Transverse colon (tissue), 4 donors: Measurements from ENCODE around the gene NOP53. TPM values are rescaled to one million over a fixed set of nuclear protein-coding genes. Genes with fewer than 3 reads are reported as not detected.
A peak's percentile ranks its signal among the peaks of the same experiment; 100 is the strongest.

Experiments
- DNase-seq: peaks from one replicate; pipeline ENCODE4 v3.0.0-alpha.2; 2019
- H3K27ac ChIP-seq, 4 donors: fragments of 200-600 bp; sonication (generic); 2 replicates each; pipeline ENCODE4 v1.5.1; 2016 to 2018; ENCODE audit warnings: inconsistent platforms in 4 of 4
- H3K27me3 ChIP-seq: fragments of 200-600 bp; sonication (generic); 2 replicates; pipeline ENCODE4 v1.5.1; 2017; ENCODE audit warnings: inconsistent platforms
- H3K36me3 ChIP-seq, 4 donors: fragments of 200-600 bp; sonication (generic); 2 replicates each; pipeline ENCODE4 v1.5.1; 2017 to 2019; ENCODE audit warnings: inconsistent platforms in 4 of 4
- H3K4me1 ChIP-seq, 4 donors: fragments of 200-600 bp; sonication (generic); 2 replicates each; pipeline ENCODE4 v1.5.1; 2017 to 2020; ENCODE audit warnings: inconsistent platforms in 4 of 4
- H3K4me3 ChIP-seq, 4 donors: fragments of 200-600 bp; sonication (generic); 1 replicate in 1 of 4; 2 replicates in 3 of 4; pipeline versions ENCODE4 v1.5.1 to v1.6.1; 2017 to 2019; ENCODE audit warnings: inconsistent platforms in 4 of 4
- H3K9me3 ChIP-seq, 2 donors: fragments of 200-600 bp; sonication (generic); 2 replicates each; pipeline ENCODE4 v1.5.1; 2017 to 2019; ENCODE audit warnings: inconsistent platforms in 2 of 2
- CTCF ChIP-seq, 5 experiments: fragments of 200-600 bp in 3 of 5; fragments of 450-650 bp in 2 of 5; sonication (generic) in 3 of 5; IDR thresholded peaks; 1 replicate in 2 of 5; 2 replicates in 3 of 5; pipeline ENCODE4 v1.5.1; 2016 to 2017; ENCODE audit warnings: antibody characterized with exemption in 5 of 5, inconsistent platforms in 3 of 5, mild to moderate bottlenecking in 2 of 5, moderate library complexity in 1 of 5
- EP300 ChIP-seq: sonication (generic); formaldehyde crosslinking; IDR thresholded peaks from one replicate; pipeline ENCODE4 v1.6.1; 2017; ENCODE audit warnings: antibody characterized with exemption, low read depth
- POLR2A ChIP-seq: fragments of 450-650 bp; IDR thresholded peaks from one replicate; pipeline ENCODE4 v1.6.1; 2016; ENCODE audit warnings: antibody characterized with exemption, mild to moderate bottlenecking, moderate library complexity
- POLR2AphosphoS5 ChIP-seq, 3 donors: sonication (generic); formaldehyde crosslinking; IDR thresholded peaks; one replicate each; pipeline ENCODE4 v1.6.1; 2016; ENCODE audit warnings: antibody characterized with exemption in 3 of 3
- WGBS, 2 donors: methylation state at CpG; one replicate each; pipeline ENCODE4 v1.1.5; 2018; ENCODE audit warnings: low coverage in 1 of 2; 5-methylcytosine and 5-hydroxymethylcytosine counted together
- in situ Hi-C, 4 donors: fragments of 200-750 bp; cut with MboI; loops; one replicate each; pipeline versions ENCODE4 v1.15.0 to v1.15.1; 2017; ENCODE audit warnings: low sequenced_read_pairs in 3 of 4, low pct_ligation_motif_present in 1 of 4, low pct_unique_long_range_greater_than_20kb in 1 of 4
- intact Hi-C: fragments of 100-400 bp; cut with DNase I; formaldehyde crosslinking; loops from one replicate; pipeline ENCODE4 v1.15.1; 2023; ENCODE audit warnings: low total_unique reads
- total RNA-seq, 4 donors: library from RNA; depleted of rRNA; stranded (reverse); fragments of >200 nt; gene quantifications; one replicate each; pipeline ENCODE4 v1.1.0, GENCODE V29; 2016

NOP53 gene
- total RNA-seq, 4 donors from 2014 or later = 239 to 490 (median 364) TPM

DNA sequence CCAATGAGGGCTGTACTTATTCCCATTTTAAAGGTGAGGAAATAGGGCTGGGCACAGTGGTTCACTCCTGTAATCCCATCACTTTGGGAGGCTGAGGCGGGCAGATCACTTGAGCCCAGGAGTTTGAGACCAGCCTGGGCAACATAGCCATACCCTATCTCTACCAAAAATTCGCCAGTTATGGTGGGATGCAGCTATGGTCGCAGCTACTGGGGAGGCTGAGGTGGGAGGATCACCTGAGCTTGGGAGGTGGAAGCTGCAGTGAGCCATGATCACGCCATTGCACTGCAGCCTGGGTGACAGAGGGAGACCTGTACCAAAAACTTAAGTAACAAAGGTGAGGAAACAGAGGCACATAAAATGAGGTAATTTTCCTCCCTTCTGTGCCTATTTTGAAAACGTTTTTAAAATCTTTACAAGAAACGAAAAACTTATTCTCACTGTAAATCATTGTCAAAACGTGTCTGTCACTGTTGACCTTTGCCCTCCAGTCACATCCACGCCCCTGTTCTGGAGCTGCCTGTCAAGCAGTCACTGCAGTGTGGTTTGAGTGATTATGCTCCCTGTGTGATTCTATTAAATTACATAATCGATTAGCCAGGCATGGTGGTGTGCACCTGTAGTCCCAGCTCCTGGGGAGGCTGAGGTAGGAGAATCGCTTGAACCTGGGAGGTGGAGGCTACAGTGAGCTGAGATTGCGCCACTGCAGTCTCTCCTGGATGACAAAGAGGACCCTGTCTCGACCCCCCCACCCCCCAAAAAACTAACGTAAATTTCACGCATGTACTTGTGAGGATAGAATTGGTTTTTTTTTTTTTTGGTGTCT, 12.5 kb downstream of the NOP53 start:
- peak; percentile 61 for DNase-seq
- H3K27ac ChIP-seq = peak overlapping the region; percentile 59 to 82 (median 76)
- H3K36me3 ChIP-seq = peaks cover 0 to 33% (median 13%) of the 10 kb centered on the region in 4 donors
- H3K4me3 ChIP-seq = no peak overlapping the region
- peaks cover 0 to 22% (median 12%) of the 10 kb centered on the region in 4 donors for H3K4me1 ChIP-seq
- no peak for TF ChIP-seq POLR2A
- no peak for TF ChIP-seq POLR2AphosphoS5 (IDR thresholded peaks at IDR 0.05)
- no peaks in the 10 kb centered on the region for H3K9me3 ChIP-seq
- intact Hi-C loops (no loop called here), in situ Hi-C loops (no loop called here)
- WGBS, 2 donors = 53 to 69% methylated on average over 7 to 14 of the region's 14 CpGs
- no peaks in the 10 kb centered on the region for H3K27me3 ChIP-seq

DNA sequence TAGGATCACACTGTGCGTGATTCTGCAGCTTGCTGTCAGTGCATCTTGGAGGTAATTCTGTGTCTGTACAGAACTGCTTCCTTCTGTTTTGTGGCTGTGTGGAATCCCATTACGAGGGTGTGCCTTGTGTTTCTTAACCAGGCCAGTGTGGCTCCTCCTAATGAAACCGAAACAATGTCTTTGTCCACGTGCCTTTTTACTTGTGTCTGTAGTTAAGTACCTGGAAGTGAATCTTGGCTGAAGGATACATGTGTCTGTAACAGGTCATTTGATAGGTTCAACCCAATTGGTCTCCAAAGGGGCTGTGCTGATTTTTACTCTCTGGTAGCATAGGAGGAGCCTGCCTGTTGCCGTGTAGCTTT, 13.1 kb downstream of the NOP53 start:
- 77% methylated on average over 5 of the region's 5 CpGs; no CpG with 5 or more reads in 1 of the 2 donors for whole genome bisulfite sequencing, 2 donors
- no peak for TF ChIP-seq POLR2AphosphoS5 (IDR thresholded peaks at IDR 0.05)
- no peak for TF ChIP-seq EP300
- TF ChIP-seq CTCF (IDR thresholded peaks at IDR 0.05) = no peak
- TF ChIP-seq POLR2A = no peak
- Histone ChIP-seq H3K9me3 (no peaks in the 10 kb centered on the region), H3K36me3 (peaks cover 0 to 27% (median 13%) of the 10 kb centered on the region in 4 donors), H3K4me3 (no peak overlapping the region), H3K27ac (peak overlapping the region; percentile 59 to 82 (median 76)), H3K4me1 (peaks cover 0 to 22% (median 12%) of the 10 kb centered on the region in 4 donors), H3K27me3 (no peaks in the 10 kb centered on the region)
- in situ Hi-C loops = no loop called here
- intact Hi-C loops = no loop called here
- DNase-seq = no peak

DNA sequence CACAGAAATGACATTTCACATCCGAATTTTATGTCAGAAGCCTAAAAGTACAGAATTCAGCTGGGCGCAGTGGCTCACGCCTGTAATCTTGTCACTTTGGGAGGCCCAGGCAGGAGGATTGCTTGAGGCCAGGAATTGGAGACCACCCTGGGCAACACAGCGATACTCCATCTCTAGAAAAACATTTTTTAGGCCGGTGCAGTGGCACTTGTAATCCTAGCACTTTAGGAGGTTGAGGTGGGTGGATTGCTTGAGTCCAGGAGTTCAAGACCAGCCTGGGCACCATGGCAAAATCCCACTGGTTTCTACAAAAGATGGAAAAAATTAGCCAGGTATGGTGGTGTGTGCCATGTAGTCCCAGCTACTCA, 15.3 kb downstream of the NOP53 start:
- no peak for DNase-seq
- Histone ChIP-seq H3K9me3 (no peaks in the 10 kb centered on the region), H3K4me3 (no peak overlapping the region), H3K27me3 (no peaks in the 10 kb centered on the region), H3K4me1 (peaks cover 0 to 22% (median 12%) of the 10 kb centered on the region in 4 donors), H3K27ac (no peak overlapping the region), H3K36me3 (peaks cover 0 to 14% (median 6%) of the 10 kb centered on the region in 4 donors)
- in situ Hi-C loops (no loop called here), intact Hi-C loops (loop anchor here (10.0 kb wide), 1 partner anchor 104 kb away; no protein-coding TSS in a partner anchor)
- 71 to 79% methylated on average over 5 of the region's 5 CpGs for WGBS, 2 donors
- TF ChIP-seq POLR2A (no peak), CTCF (IDR thresholded peaks at IDR 0.05) (no peak), EP300 (no peak), POLR2AphosphoS5 (IDR thresholded peaks at IDR 0.05) (no peak)

GRCh38 chr19:47761566-47761965, 16.2 kb downstream of the NOP53 start:
- TF ChIP-seq CTCF (IDR thresholded peaks at IDR 0.05) (no peak), POLR2A (no peak), EP300 (no peak), POLR2AphosphoS5 (IDR thresholded peaks at IDR 0.05) (no peak)
- Histone ChIP-seq H3K4me1 (peaks cover 0 to 22% (median 12%) of the 10 kb centered on the region in 4 donors), H3K36me3 (peaks cover 0 to 6% (median 1%) of the 10 kb centered on the region in 4 donors), H3K27me3 (no peaks in the 10 kb centered on the region), H3K27ac (no peak overlapping the region), H3K9me3 (no peaks in the 10 kb centered on the region), H3K4me3 (no peak overlapping the region)
- 65 to 82% methylated on average over 4 to 5 of the region's 5 CpGs for WGBS, 2 donors
- in situ Hi-C loops (no loop called here), intact Hi-C loops (loop anchor here (10.0 kb wide), 1 partner anchor 103 kb away; no protein-coding TSS in a partner anchor)
- DNase-seq = no peak
